Measurements from ENCODE around the gene NLRP11.

DNA sequence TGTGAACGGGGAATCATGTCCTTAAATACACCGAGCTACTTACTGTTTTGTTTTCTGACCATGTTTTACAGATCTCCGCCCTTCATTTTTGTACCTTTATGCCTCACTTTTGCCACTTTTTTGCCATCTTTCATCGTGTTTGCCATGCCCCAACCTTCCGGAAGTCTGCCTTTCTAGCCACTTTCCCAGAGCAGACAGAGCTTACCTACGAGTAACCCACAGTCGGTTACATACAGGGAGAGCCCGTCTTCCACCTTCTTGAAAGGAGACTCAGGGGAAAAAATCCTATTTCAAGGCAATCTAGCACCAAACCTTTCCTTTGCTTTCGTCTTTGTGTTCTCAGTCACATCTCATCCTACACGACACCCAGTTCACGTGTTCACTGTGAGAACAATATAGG, 36.8 kb downstream of the NLRP11 start:
- no peak for TF ChIP-seq EZH2 (IDR thresholded peaks at IDR 0.05; ENCODE audit: low read length, unreplicated experiment)
- TF ChIP-seq, protein P1, sequence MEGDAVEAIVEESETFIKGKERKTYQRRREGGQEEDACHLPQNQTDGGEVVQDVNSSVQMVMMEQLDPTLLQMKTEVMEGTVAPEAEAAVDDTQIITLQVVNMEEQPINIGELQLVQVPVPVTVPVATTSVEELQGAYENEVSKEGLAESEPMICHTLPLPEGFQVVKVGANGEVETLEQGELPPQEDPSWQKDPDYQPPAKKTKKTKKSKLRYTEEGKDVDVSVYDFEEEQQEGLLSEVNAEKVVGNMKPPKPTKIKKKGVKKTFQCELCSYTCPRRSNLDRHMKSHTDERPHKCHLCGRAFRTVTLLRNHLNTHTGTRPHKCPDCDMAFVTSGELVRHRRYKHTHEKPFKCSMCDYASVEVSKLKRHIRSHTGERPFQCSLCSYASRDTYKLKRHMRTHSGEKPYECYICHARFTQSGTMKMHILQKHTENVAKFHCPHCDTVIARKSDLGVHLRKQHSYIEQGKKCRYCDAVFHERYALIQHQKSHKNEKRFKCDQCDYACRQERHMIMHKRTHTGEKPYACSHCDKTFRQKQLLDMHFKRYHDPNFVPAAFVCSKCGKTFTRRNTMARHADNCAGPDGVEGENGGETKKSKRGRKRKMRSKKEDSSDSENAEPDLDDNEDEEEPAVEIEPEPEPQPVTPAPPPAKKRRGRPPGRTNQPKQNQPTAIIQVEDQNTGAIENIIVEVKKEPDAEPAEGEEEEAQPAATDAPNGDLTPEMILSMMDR (conservative IDR thresholded peaks at IDR 0.05; ENCODE audit: low read depth, low read length), result no peak
- no peak for TF ChIP-seq EZH2phosphoT487 (IDR thresholded peaks at IDR 0.05; ENCODE audit: borderline replicate concordance, low read length)
